Immature natural killer cell (primary cell): ENCODE data around the gene CCNF. TPM values are rescaled to one million over a fixed set of nuclear protein-coding genes. Genes with fewer than 3 reads are reported as not detected.

Experiments used
- DNase-seq, 3 donors: peaks; one replicate each; pipeline ENCODE4 v3.0.0; 2022; ENCODE audit warnings: mixed read lengths in 1 of 3
- H3K27ac Mint-ChIP-seq, 6 donors: one replicate each; pipeline ENCODE4 v1.8.0; 2020; ENCODE audit warnings: mixed read lengths in 6 of 6, mild to moderate bottlenecking in 5 of 6, inconsistent platforms in 4 of 6, moderate library complexity in 3 of 6
- H3K27me3 Mint-ChIP-seq, 3 donors: one replicate each; pipeline ENCODE4 v1.8.0; 2020 to 2021; ENCODE audit warnings: low read depth in 3 of 3, mild to moderate bottlenecking in 3 of 3, mixed read lengths in 3 of 3, moderate library complexity in 3 of 3, inconsistent platforms in 1 of 3
- H3K36me3 Mint-ChIP-seq, 3 donors: one replicate each; pipeline ENCODE4 v1.8.0; 2020; ENCODE audit warnings: mixed read lengths in 3 of 3, inconsistent platforms in 2 of 3, mild to moderate bottlenecking in 2 of 3
- H3K4me1 Mint-ChIP-seq, 2 donors: one replicate each; pipeline ENCODE4 v1.8.0; 2020; ENCODE audit warnings: inconsistent platforms in 2 of 2, mild to moderate bottlenecking in 2 of 2, mixed read lengths in 2 of 2, moderate library complexity in 1 of 2
- H3K4me3 Mint-ChIP-seq, 5 donors: one replicate each; pipeline ENCODE4 v1.8.0; 2020; ENCODE audit warnings: mild to moderate bottlenecking in 5 of 5, mixed read lengths in 5 of 5, inconsistent platforms in 3 of 5, moderate library complexity in 3 of 5
- H3K9me3 Mint-ChIP-seq, 6 donors: one replicate each; pipeline ENCODE4 v1.8.0; 2020; ENCODE audit warnings: mild to moderate bottlenecking in 6 of 6, mixed read lengths in 6 of 6, inconsistent platforms in 4 of 6, moderate library complexity in 3 of 6
- polyA plus RNA-seq, 3 donors: library from polyadenylated mRNA; unstranded; fragments of 300-500 nt; fragmentation: Illumina TruSeq; gene quantifications; one replicate each; pipeline ENCODE4 v1.2.3, GENCODE V29; 2021

CCNF gene
- polyA plus RNA-seq, 3 donors from 2014 or later, result 1.5 to 10.9 (median 4.5) TPM

DNA sequence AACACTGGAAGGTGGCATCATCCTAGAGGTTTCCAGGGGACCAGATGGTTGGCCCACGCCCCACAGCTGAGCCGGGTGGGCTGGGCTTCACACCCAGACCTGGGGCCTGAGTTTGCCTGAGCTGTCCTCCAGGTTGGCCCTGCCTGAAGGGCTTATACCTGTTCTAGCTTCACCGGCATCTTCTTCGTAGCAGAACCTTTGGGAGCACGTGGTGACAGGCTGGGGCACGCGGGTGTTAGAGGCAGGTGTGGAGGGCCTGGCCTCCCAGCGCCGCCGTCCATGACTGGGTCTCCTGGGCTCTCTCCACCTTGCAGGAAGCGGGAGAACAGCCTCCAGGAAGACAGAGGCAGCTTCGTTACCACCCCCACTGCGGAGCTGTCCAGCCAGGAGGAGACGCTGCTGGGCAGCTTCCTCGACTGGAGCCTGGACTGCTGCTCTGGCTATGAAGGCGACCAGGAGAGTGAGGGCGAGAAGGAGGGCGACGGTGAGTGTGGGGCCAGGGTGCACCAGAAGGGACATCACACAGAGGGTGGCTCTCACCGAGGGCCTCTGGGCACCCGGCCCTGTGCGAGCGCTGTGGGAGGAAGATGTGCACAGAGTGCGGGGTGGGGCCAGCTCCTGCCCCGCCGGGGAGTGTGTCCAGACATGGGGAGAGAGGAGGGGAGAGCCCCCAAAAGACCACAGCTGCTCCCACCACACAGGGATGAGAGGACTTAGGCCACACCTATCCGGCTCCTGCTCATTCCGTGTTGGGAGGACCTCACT is 26.0 kb downstream of the CCNF start:
- Mint-ChIP-seq H3K27ac (no peak overlapping the region), H3K4me3 (no peak overlapping the region), H3K4me1 (peaks cover 6% of the 10 kb centered on the region in 2 donors), H3K36me3 (peaks cover 7 to 10% (median 9%) of the 10 kb centered on the region in 3 donors), H3K27me3 (peaks cover 0 to 5% (median 0%) of the 10 kb centered on the region in 3 donors), H3K9me3 (no peaks in the 10 kb centered on the region)
- no peak for DNase-seq

DNA sequence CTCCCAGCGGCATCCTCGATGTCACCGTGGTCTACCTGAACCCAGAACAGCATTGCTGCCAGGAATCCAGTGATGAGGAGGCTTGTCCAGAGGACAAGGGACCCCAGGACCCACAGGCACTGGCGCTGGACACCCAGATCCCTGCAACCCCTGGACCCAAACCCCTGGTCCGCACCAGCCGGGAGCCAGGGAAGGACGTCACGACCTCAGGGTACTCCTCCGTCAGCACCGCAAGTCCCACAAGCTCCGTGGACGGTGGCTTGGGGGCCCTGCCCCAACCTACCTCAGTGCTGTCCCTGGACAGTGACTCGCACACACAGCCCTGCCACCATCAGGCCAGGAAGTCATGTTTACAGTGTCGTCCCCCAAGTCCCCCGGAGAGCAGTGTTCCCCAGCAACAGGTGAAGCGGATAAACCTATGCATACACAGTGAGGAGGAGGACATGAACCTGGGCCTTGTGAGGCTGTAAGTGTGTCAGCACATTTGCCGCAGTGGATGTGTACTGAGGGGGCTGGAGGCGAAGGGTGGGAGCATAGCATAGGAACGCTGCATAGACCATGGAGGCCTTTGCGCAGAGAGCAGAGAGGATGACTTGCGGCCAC is 27.4 kb downstream of the CCNF start:
- peaks cover 6% of the 10 kb centered on the region in 2 donors for H3K4me1 Mint-ChIP-seq
- H3K36me3 Mint-ChIP-seq, result peaks cover 7 to 10% (median 9%) of the 10 kb centered on the region in 3 donors
- no peak overlapping the region for H3K27ac Mint-ChIP-seq
- H3K4me3 Mint-ChIP-seq, result no peak overlapping the region
- DNase-seq, result no peak
- no peaks in the 10 kb centered on the region for H3K9me3 Mint-ChIP-seq
- H3K27me3 Mint-ChIP-seq, result peaks cover 0 to 5% (median 0%) of the 10 kb centered on the region in 3 donors

DNA sequence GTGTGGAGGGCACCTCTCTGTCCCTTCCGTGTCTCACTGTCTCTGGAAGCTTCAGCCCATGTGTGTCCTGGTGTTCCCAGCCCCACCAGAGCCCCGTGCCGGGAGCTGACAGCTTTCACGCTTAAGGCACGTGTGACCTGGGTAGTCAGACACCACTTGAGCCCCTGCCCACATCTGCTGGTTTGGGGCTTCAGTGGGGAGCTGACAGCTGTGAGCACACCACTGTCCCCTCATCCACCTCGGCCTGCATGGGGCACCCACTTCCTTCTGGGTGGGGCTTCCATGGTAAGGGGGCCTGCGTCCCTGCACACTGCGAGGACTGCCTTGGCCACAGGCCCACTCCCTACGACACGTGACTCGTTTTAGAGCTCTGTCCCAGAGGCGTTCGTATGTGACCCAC is 28.0 kb downstream of the CCNF start:
- Mint-ChIP-seq H3K9me3 (no peaks in the 10 kb centered on the region), H3K36me3 (peaks cover 5 to 9% (median 8%) of the 10 kb centered on the region in 3 donors), H3K27me3 (peaks cover 0 to 5% (median 0%) of the 10 kb centered on the region in 3 donors), H3K27ac (no peak overlapping the region), H3K4me1 (peaks cover 6% of the 10 kb centered on the region in 2 donors), H3K4me3 (no peak overlapping the region)
- no peak for DNase-seq

GRCh38 chr16:2457946-2458345 is 28.7 kb downstream of the CCNF start:
- Mint-ChIP-seq H3K4me1 (peaks cover 6% of the 10 kb centered on the region in 2 donors), H3K27ac (peak overlapping the region in 2 of 6 donors; percentile 55 to 56), H3K9me3 (no peaks in the 10 kb centered on the region), H3K27me3 (peaks cover 0 to 4% (median 0%) of the 10 kb centered on the region in 3 donors), H3K4me3 (peak overlapping the region in 1 of 5 donors; percentile 26), H3K36me3 (peaks cover 0 to 4% (median 3%) of the 10 kb centered on the region in 3 donors)
- no peak for DNase-seq

GRCh38 chr16:2458887-2459646 is 29.8 kb downstream of the CCNF start:
- DNase-seq, result no peak
- peaks cover 6% of the 10 kb centered on the region in 2 donors for H3K4me1 Mint-ChIP-seq

DNA sequence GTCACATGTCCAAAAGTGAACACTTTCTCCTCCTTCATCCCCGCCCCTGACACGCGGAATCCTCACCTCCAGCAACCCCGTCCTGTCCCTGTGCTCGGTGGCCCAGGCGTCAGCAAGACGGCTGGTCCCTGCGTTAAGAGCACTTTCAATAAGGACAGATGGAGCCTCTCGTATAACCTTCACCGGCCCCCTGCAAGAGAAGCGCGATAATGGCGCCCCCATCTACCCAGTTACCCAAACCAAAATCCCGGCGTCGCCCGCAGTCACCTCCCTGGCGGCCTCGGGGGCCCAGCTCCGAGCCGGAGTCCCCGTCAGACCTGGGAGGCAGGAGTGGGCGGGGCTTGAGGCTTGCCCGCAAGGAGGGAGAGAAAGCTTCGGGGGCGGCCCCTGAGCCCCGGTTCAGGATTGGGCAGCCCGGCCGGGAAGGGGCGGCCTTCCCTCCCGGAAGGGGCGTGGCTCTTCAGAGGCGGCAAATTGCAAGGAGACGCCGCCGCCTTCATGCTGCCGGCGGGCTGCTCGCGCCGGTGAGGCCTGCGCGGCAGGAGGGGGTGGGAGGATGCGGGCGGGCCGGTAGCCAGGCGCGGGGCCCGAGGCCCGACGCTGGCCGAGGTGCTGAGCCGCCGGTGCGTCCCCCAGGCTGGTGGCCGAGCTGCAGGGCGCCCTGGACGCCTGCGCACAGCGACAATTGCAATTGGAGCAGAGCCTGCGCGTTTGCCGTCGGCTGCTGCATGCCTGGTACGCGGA is 30.6 kb downstream of the CCNF start, which contains the start of gene TEDC2:
Gene TEDC2 (plus strand): TSS at position 463 of the 744 bp plus-strand sequence. CDS start 36 bp downstream, at position 499.
- Mint-ChIP-seq H3K4me1 (peaks cover 6% of the 10 kb centered on the region in 2 donors), H3K36me3 (no peaks in the 10 kb centered on the region), H3K4me3 (peak within 1 kb of the TSS; percentile 85 to 94 (median 93)), H3K27me3 (peaks cover 0 to 4% (median 0%) of the 10 kb centered on the region in 3 donors), H3K27ac (peak within 1 kb of the TSS in 5 of 6 donors; percentile 36 to 92 (median 85)), H3K9me3 (no peaks in the 10 kb centered on the region)
- peak; percentile 96 to 97 (median 96) for DNase-seq

More at GRCh38 chr16:2458887-2459646, 29.8 kb downstream of the CCNF start:
- Mint-ChIP-seq H3K27me3 (peaks cover 0 to 4% (median 0%) of the 10 kb centered on the region in 3 donors), H3K36me3 (no peaks in the 10 kb centered on the region), H3K4me3 (peak overlapping the region; percentile 85 to 94 (median 93)), H3K9me3 (no peaks in the 10 kb centered on the region), H3K27ac (peak overlapping the region in 5 of 6 donors; percentile 36 to 92 (median 85))

- peaks cover 0 to 4% (median 0%) of the 10 kb centered on the region in 3 donors for H3K27me3 Mint-ChIP-seq
- H3K36me3 Mint-ChIP-seq, result no peaks in the 10 kb centered on the region
- H3K27ac Mint-ChIP-seq, result no peak overlapping the region
These were observed 31.1 kb downstream of the CCNF start for GRCh38 chr16:2460391-2460713.

DNA sequence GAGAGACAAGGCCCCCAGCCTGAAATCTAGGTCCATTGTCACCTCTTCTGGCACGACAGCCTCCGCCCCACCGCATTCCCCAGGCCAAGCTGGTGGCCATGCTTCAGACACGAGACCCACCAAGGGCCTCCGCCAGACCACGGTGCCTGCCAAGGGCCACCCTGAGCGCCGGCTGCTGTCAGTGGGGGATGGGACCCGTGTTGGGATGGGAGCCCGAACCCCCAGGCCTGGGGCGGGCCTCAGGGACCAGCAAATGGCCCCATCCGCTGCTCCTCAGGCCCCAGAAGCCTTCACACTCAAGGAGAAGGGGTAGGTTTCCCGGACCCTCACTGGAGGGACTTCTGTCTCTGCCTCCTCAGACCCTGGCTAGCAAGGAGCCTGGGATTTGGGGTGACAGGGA is 31.7 kb downstream of the CCNF start:
- Mint-ChIP-seq H3K4me1 (peaks cover 6% of the 10 kb centered on the region in 2 donors), H3K4me3 (peak overlapping the region in 2 of 5 donors; percentile 43 to 44), H3K27me3 (peaks cover 0 to 6% (median 0%) of the 10 kb centered on the region in 3 donors), H3K27ac (no peak overlapping the region), H3K36me3 (no peaks in the 10 kb centered on the region), H3K9me3 (no peaks in the 10 kb centered on the region)
- no peak for DNase-seq

More at GRCh38 chr16:2460391-2460713, 31.1 kb downstream of the CCNF start:
- H3K4me1 Mint-ChIP-seq, result peaks cover 6% of the 10 kb centered on the region in 2 donors
- no peaks in the 10 kb centered on the region for H3K9me3 Mint-ChIP-seq
- DNase-seq, result no peak
- H3K4me3 Mint-ChIP-seq, result peak overlapping the region in 2 of 5 donors; percentile 42 to 44

DNA sequence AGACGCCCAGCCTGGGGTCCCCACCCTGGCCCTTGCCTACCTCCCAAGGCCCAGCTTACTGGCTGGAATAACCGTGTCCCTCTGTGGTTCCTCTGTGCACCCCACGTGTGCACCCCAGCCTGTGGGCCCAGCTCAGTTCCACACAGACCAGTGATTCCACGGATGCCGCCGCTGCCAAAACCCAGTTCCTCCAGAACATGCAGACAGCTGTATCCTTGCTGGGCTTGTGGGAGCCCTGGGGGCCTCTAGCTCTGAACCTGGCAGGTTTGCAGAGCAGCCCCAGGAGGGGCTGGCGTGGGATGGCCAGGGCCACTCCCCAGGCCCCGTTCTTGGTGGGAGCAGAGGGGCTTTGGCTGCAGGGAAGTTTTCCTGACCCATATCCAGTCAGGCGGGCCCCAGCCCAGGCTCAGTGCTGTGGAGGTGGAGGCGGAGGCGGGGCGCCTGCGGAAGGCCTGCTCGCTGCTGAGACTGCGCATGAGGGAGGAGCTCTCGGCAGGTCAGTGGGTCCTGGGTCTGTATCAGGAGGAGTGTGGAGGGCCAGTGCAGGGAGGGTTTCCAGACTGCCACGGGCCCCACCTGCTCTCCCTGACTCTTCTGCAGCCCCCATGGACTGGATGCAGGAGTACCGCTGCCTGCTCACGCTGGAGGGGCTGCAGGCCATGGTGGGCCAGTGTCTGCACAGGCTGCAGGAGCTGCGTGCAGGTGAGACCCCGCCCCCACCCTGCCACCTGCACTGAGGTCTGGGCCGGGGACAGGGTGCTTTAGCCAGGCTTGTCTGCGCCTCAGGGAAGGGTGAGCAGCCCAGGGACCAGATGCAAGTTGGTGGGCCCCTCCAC is 33.0 kb downstream of the CCNF start:
- H3K36me3 Mint-ChIP-seq, result no peaks in the 10 kb centered on the region
- no peak overlapping the region for H3K27ac Mint-ChIP-seq
- H3K4me1 Mint-ChIP-seq, result peaks cover 6 to 9% of the 10 kb centered on the region in 2 donors
- peaks cover 0 to 10% (median under 1%) of the 10 kb centered on the region in 3 donors for H3K27me3 Mint-ChIP-seq
- no peak for DNase-seq
- no peak overlapping the region for H3K4me3 Mint-ChIP-seq
- H3K9me3 Mint-ChIP-seq, result no peaks in the 10 kb centered on the region

- H3K27me3 Mint-ChIP-seq, result peaks cover 0 to 13% (median 3%) of the 10 kb centered on the region in 3 donors
- peaks cover 5 to 9% of the 10 kb centered on the region in 2 donors for H3K4me1 Mint-ChIP-seq
- DNase-seq, result no peak
- no peak overlapping the region for H3K4me3 Mint-ChIP-seq
- H3K36me3 Mint-ChIP-seq, result no peaks in the 10 kb centered on the region
- H3K27ac Mint-ChIP-seq, result no peak overlapping the region
- no peaks in the 10 kb centered on the region for H3K9me3 Mint-ChIP-seq
These were observed 35.1 kb downstream of the CCNF start for GRCh38 chr16:2464333-2464732.

DNA sequence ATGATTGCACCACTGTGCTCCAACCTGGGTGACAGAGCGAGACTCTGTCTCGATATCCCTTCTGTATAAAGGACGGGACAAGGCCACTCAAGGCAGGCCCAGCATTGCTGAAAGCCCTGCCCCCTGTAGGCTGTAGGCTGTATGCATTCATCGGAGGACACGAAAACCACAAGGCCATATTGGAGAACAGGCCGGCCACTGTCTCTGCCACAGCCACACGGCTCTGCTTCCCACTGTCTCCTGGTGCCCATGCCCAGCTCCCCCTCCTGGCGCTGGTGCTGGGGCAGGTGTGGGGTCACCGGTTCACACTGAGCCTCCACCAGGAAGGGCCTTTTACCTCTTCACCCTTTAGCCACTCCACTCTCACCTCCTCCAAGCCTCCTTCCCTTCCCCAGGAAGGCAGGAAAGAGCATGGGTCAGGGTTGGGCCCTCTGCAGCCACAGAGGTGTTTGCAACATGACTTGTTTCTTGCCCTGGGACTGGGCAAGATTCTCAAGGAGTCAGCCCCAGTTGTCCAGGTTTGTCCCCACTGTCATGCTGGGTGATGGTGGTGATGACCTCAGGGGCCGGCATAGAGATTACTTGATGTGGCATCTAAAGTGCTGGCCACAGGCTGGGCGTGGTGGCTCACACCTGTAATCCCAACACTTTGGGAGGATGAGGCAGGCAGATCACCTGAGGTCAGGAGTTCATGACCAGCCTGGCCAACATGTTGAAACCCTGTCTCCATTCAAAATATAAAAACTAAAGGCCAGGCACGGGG is 36.6 kb downstream of the CCNF start:
- Mint-ChIP-seq H3K4me1 (peaks cover 0 to 5% of the 10 kb centered on the region in 2 donors), H3K36me3 (no peaks in the 10 kb centered on the region), H3K27ac (no peak overlapping the region), H3K9me3 (no peaks in the 10 kb centered on the region), H3K4me3 (no peak overlapping the region), H3K27me3 (peaks cover 8 to 19% (median 10%) of the 10 kb centered on the region in 3 donors)
- no peak for DNase-seq
